NCI-H1436 (cell line): ENCODE results near the gene CCL25.
"Not testable (repeated sequence)": the region's sequence is repeated elsewhere in the genome, so short reads cannot be mapped to it uniquely, and the experiment has no call there.

ENCODE experiments used
- DNase-seq: peaks from one replicate; lab custom pipeline; 2025; lab: John Stamatoyannopoulos, UW

Gene CCL25

GRCh38 chr19:8052464-8052859, at the start of gene CCL25:
Gene CCL25, plus strand, starts transcription at chr19:8052760. Its CDS starts 290 bp downstream, at chr19:8053050.
- no peak for DNase-seq

GRCh38 chr19:8004001-8004400, 48.6 kb upstream of the CCL25 start:
- no peak for DNase-seq

- no peak for DNase-seq
Observed at GRCh38 chr19:8004723-8005513, 47.6 kb upstream of the CCL25 start.

GRCh38 chr19:8005534-8006256, 46.9 kb upstream of the CCL25 start, which contains the start of gene ELAVL1:
Gene ELAVL1, minus strand, starts transcription at chr19:8005641. Its CDS starts 13,826 bp downstream, at chr19:7991815.
- peak; percentile 84 for DNase-seq

- DNase-seq = no peak
Observed at GRCh38 chr19:8017808-8018207, 34.8 kb upstream of the CCL25 start.

- DNase-seq = no peak
Observed at GRCh38 chr19:8020681-8021080, 31.9 kb upstream of the CCL25 start.

- no peak for DNase-seq
Observed at GRCh38 chr19:8021374-8021773, 31.2 kb upstream of the CCL25 start.

GRCh38 chr19:8022275-8022674, 30.3 kb upstream of the CCL25 start:
- no peak for DNase-seq

GRCh38 chr19:8023371-8023770, 29.2 kb upstream of the CCL25 start:
- no peak for DNase-seq

GRCh38 chr19:8024256-8024655, 28.3 kb upstream of the CCL25 start:
- not testable (repeated sequence) for DNase-seq

GRCh38 chr19:8025316-8025715, 27.2 kb upstream of the CCL25 start:
- DNase-seq = no peak

- DNase-seq = no peak
Observed at GRCh38 chr19:8028951-8029491, 23.5 kb upstream of the CCL25 start.

GRCh38 chr19:8030960-8031359, 21.6 kb upstream of the CCL25 start:
- no peak for DNase-seq

GRCh38 chr19:8033287-8034177, 19.0 kb upstream of the CCL25 start:
- DNase-seq = not testable (repeated sequence)

- no peak for DNase-seq
Observed at GRCh38 chr19:8034178-8034525, 18.4 kb upstream of the CCL25 start.

GRCh38 chr19:8036434-8037099, 16.0 kb upstream of the CCL25 start:
- no peak for DNase-seq

GRCh38 chr19:8038815-8039214, 13.7 kb upstream of the CCL25 start:
- no peak for DNase-seq

GRCh38 chr19:8039231-8039630, 13.3 kb upstream of the CCL25 start:
- no peak for DNase-seq

GRCh38 chr19:8041531-8041931, 11.0 kb upstream of the CCL25 start:
- DNase-seq = no peak

GRCh38 chr19:8042900-8043299, 9.7 kb upstream of the CCL25 start:
- DNase-seq = no peak

GRCh38 chr19:8044018-8044417, 8.5 kb upstream of the CCL25 start:
- DNase-seq = no peak
